ENCODE measurements around the gene TMEM91.
"Not testable (repeated sequence)": the region's sequence is repeated elsewhere in the genome, so short reads cannot be mapped to it uniquely, and the experiment has no call there.

Gene TMEM91

DNA sequence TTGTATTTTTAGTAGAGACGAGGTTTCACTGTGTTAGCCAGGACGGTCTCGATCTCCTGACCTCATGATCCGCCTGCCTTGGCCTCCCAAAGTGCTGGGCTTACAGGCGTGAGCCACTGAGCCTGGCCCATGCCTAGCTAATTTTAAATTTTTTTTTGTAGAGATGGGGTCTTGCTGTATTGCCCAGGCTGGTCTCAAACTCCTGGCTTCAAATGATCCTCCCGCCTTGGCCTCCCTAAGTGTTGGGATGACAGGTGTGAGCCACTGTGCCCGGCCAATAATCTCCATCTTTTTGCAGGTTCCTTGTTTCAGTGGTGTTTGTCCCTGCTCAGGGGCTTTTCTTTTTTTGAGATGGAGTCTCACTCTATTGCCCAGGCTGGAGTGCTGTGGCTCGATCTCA is 5.2 kb downstream of the TMEM91 start:
- DNase-seq = not testable (repeated sequence)

DNA sequence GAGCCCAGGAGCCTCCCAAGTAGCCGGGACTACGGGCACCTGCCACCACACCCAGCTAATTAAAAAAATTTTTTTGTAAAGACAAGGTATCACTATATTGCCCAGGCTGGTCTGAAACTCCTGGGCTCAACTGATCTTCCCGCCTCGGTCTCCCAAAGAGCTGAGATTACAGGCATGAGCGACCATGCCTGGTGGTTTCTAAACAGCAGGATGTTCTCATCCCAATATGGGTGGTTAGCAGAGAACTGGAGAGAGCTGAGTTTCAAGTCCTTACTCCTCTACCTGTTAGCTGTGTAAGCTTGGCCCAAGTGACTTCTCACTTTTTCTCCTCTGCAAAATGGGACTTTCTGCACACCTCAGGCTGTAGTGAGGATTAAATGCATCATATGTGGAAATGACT is 8.0 kb downstream of the TMEM91 start:
- DNase-seq = no peak

DNA sequence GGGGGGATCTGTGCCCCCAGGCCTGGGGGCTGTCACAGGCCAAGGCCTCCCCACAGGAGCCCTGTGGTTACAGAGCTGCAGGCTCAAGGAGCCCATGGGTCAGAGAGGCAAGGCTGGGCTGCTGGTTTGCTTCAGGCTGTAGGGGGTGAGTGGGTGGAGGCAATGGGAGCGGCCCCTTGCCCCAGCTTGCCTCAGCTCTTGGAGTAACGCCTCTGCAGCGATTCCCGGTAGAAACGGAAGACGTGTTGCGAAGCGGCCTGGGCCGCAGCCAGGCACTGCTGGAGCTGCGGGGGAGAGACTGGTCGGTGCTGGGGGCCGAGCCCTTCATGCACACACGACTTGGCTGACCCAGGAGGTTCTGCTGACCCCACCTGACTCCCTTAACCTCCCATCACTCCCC is 10.1 kb downstream of the TMEM91 start:
- no peak for DNase-seq

DNA sequence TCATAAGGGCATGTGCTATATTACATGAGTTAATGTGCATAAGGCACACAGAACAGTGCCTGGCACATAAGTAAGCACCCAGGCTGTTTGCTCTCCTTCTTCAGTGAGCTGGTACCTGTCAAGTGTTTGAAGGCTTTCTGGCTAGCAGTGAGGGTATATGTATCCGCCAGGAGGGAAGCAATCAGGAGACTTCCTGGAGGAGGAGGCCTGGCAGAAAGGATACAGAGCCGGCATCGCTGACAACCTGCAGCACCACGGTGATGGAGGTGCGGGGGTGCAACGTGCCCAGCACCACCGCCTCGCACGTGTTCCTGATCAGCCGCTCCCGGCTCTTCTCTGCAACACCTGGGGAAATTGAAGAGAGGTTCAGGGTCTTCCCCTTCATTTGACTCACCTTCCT is 15.3 kb downstream of the TMEM91 start:
- no peak for DNase-seq

DNA sequence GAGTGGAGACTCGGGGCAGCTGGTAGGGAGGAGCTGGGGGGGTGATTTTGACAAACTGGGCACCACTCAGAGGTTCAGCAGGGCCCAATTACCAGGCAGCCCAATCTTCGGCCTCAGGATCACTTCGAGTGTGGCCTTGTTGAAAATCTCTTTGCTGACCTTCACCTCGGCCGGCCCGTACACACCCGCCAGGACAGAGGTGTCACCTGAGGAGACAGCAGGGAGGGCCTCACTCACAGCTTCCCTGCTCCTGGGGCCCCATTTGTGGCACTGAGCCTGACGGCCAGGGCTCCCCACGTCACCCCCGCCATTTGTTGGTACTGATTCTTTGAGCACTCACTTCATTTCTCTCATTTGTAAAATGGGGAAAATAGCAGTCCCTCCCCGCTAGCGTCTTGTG is 16.4 kb downstream of the TMEM91 start:
- no peak for DNase-seq

DNA sequence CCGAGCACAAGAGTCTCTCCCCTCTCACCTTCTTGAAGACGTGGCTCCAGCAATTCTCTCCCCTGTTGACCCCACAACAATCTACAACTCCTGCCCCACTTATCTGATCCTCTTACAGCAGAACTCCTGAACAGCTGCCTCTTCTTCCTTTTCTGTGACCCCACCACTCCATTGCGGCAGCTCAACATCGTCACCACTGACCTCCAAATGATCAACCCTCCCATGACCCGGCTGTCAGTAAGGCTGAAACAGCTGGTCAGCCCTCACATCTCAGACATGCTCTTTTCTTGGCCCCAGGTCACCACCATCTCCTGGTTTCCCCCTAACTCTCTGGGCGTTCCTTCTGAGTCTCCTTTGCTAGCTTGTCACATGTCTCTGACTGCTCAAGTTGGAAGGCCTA is 19.0 kb downstream of the TMEM91 start:
- DNase-seq = no peak

DNA sequence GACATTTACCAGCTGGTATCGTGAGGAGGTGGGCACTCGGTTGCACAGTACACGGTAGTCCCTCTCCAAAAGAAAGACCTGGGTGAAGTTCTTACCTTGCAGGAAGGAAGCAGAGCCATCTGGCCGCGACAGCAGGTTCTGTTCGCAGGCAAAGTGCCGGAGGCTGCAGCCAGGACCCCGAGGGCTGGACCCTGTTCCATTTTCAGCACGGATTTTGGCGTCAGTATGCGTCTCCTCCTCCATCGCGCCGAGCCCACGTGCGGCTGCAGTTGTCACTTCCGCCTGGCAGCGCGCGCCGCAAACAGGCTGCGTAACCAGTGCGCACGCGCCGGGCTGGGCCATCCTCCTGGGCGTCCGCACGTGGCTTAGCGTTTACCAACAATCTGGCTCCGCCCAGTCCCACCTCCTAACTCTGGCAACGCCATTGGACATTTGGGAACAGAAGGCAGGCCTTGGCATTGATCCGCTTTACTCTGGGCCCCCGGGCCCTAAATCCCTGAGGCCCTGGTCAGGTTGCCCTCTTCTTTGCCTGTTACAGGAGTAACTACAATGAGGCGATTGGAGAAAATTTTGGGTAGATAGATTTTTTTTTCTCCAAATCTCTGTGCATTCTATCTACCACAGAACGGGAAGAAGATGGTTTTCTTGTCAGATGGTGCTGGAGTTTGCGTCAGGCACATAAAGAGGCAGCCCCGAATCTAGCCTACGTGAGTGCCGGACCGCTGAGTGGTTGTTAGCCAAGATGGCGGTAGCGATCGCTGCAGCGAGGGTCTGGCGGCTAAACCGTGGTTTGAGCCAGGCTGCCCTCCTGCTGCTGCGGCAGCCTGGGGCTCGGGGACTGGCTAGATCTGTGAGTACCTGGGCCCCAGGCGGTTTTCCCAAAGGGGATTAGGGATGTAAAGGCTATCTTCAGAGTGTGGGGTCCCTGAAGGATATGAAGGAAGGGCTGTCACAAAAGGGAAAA is 21.0 kb downstream of the TMEM91 start, which contains the start of the genes BCKDHA and EXOSC5:
TSS of gene BCKDHA (plus strand) at position 733 of the 964 bp plus-strand sequence. CDS start at position 743, 10 bp downstream.
TSS of gene EXOSC5 (minus strand) at position 274 of the 964 bp plus-strand sequence. CDS start at position 243, 31 bp downstream.
- DNase-seq = peak; percentile 100

DNA sequence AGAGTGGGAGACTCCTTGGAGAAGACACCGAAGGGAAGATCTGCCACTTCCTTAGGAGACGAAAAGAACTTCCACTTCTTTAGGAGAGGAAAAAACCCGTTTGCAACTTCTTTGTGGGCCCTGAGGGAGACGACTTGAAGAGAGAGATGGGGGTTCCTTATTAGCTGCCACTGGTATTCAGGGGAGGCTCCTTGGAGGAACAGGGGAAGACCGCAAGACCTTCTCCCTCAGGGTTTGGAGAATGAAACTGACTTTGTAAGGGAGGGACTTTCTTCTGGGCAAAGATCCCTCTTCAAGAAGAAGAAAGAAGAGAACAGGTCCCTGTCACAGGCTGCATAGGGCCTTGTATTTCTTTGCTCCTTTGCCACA is 21.7 kb downstream of the TMEM91 start:
- DNase-seq = no peak

DNA sequence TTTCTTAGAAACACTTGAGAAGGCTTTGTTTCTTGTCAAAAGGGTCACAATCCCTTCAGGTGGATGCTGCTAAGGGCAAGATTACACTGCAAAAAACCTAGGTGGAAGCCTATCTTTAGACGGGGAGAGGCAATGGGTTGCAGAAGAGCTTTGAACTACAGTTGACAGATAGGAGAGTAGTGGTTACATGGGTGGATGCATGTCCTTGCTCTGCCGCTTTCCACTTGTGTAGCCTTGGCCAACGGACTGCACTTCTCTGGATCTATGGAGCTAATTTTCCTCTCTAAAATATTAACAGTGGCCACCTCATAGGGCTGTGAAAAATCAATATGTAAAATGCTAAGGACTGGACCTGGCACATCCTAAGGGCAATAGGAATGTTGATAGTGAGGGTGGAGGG is 22.3 kb downstream of the TMEM91 start:
- no peak for DNase-seq

DNA sequence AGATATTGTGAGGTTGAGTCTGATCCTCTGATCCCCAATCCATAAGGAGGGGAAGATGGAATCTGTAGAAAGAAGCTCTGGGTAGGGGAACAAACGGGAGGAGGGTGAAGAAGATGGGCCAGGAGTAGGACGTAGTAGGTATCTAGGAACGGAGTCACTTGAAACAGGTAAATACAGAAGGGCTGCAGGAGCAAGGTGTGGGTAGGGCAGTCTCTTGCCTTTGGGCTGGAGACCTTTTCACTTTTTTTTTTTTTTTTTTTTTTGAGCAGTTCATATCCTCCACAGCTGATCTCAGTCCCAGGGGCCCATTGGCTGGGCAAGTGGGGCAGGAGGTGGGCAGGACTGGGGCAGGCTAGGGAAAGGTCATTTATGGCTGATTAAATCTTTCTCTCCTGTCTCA is 22.8 kb downstream of the TMEM91 start:
- no peak for DNase-seq

DNA sequence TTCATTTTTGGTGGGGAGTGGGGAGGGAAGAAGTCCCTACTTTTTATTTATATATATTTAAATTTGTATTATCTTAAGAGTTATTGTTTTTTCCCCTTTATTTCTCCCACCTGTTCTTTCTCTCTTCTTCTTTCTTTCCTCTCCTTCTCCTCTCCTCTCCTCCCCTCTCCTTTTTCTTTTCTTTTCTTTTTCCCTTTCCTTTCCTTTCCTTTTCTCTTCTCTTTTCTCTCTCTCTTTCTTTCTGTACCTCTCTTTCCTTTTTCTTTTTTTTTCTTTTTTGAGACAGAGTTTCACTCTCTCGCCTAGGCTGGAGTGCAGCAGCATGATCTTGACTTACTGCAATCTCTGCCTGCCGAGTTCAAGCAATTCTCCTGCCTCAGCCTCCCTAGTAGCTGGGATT is 23.2 kb downstream of the TMEM91 start:
- DNase-seq = no peak

DNA sequence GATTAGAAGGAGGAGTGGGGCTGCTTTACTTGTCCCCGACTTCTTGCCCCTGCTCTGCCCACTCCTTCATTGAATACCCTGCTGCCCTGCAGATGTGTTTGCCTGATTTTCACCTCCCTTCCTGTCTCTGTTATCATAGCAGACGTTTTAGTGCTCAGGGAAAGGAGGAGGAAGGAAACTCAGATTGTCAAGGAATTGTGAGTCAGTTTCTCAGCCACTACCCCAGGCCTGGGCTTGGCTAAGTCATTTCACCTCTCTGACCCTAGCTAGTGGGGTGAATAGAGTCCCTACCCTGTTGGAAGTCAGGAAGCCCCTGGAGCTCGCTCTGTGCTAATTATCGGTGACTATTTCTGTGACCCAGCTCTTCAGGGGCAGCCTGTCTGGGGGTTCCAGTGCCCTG is 25.1 kb downstream of the TMEM91 start:
- DNase-seq = no peak

DNA sequence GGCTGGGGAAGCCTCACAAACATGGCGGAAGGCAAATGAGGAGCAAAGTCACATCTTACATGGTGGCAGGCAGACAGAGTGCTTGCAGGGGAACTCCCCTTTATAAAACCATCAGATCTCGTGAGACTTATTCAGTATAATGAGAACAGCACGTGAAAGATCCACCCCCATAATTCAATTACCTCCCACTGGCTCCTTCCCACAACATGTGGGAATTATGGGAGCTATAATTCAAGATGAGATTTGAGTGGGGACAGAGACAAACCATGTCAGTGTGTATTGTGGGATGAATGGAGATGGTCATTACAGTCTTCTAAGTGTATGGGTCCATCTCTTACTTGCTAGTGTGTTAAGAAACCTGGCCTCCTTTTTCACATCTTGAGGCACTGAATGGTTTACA is 25.7 kb downstream of the TMEM91 start:
- DNase-seq = no peak

DNA sequence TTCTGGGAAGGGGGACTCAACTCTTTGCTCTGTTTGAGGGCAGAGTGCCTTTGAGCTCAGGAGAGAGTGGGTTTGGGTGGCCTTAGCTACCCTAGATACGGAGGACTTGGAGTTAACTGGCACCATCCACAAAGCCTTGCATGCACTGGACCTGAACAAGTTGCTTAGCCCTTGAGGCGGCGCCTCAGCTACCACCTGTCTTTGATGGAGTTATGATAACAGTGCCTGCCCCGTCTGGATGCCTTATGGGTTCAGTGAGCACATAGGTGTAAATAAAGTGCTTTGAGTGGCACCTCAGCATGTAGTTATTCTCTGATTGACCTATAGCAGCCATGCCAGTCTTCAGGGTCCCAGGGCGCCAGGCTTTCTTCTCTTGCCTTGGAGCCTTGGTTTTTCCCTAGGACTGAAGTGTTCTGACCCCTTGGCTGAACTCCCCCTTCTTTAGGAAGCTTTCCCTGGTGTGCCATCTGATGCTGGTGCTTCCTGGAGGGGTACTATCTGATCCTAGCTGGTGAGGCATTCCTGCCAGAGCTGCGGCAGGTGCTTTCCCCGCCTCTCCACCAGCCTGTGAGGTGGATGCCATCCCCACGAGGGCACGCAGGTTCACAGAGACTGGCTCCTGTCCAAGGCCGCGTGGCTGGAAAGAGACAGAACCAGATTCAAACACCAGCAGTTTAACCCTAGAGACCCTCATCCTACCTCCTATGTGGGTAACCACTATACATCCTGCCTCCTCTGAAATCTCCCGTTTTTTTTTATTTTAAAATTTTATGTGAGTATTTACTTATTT is 27.0 kb downstream of the TMEM91 start:
- DNase-seq = no peak

DNA sequence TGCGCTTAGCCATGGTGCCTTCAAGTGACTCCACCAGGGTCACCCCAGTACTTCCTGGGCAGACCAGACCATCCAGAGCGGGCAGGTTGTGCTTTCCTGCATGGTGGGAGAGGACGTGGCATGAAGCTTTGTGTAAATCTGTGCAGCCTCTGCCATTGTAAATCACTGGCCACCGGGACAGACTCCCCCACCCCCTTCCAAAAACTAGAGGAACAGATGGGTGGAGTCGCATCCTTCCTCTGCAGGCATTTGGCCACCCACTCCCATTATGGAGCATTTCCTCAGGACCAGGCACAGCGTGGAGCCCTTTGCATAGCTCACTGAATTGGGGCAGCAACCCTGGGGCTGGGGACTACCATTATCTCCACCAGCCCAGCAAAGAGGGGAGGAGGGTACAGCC is 29.4 kb downstream of the TMEM91 start:
- no peak for DNase-seq

DNA sequence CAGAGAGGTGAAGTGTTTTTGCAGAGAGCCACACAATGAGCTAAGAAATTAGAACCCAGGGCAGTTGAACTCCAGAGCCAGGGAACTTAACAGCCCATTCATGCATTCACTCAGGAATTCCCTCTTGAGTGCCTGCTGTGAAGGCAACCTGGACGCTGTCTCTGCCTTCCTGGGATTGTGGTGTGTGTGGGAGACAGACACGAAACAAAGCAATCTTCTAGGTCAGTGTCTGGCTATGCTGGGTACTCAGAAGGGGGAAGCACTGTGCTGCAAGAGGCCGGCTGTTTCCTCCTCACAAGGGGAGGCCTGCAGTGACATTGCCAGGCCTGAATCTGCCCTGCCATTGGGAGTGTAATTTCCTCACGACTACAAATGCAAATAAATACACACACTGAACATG is 30.9 kb downstream of the TMEM91 start:
- DNase-seq = no peak

DNA sequence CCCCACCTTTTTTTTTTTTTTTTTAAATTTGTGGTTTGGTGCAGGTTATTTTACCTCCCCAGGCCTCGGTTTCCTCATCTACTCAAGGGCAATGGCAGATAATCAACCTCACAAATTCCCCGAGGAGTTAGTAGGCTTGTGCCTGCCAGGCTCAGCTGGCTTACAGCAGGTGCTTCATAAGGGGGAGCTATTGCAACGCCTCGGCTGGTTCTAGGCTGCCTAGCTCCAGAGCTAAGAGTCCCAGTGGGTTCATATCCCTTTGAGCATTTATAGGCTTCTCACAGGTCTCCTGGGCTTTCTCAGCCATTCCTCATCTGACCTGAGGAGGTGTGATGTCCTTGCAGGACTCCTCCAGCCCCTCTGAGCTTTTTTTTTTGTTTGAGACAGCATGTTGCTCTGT is 31.9 kb downstream of the TMEM91 start:
- no peak for DNase-seq

DNA sequence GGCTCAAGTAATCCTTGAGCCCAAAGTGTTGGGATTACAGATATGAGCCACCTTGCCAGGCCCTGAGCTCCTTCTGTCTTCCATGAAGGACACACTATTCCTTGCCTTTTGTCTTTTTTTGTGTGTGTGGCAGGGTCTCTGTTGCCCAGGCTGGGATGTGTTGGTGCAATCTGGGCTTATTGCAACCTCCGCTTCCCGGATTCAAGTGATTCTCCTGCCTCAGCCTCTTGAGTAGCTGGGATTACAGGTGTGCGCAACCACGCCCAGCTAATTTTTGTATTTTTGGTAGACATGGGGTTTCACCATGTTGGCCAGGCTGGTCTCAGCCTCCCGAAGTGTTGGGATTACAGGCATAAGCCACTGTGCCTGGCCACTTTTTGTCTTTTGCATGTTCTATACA is 32.5 kb downstream of the TMEM91 start:
- DNase-seq = not testable (repeated sequence)

DNA sequence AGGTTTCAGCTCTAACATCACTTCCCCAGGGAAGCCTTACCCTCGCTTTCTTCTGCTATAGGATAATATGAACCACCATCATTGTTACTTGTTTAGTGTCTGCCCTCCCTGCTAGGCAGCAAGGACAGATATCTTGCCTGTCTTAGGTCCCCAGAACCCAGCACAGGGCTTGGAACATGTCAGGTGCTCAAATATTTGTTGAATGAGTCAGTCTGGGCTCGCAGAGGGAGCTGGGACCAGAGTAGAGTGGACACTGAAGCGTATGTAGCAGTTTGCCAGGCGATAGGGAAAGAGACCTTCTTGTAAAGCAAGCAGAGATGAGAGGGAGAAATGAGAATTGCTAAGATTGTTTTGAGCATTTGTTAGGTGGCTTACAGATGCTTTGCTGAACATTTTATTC is 33.0 kb downstream of the TMEM91 start:
- no peak for DNase-seq

DNA sequence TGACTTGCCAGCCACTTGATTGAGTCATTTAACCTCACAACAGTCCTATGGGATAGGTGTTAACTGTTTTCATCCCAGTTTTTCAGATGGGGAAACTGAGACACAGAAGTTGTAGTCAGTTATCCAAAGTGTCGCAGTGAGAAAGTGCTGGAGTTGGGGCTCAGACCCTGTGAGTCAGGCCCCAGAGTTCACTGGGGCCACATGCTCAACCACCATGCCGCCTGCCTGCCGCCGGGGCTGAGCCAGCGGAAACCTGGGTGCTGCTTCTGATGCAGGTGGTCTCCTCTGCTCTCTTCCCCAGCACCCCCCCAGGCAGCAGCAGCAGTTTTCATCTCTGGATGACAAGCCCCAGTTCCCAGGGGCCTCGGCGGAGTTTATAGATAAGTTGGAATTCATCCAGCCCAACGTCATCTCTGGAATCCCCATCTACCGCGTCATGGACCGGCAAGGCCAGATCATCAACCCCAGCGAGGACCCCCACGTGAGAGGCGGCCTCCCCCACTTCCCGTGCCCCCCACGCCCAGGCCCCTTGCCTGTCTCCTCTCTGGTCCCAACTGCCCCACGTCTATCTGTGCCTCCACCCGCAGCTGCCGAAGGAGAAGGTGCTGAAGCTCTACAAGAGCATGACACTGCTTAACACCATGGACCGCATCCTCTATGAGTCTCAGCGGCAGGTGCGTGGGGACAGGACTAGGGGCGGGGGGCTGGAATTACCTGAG is 34.2 kb downstream of the TMEM91 start:
- DNase-seq = no peak

DNA sequence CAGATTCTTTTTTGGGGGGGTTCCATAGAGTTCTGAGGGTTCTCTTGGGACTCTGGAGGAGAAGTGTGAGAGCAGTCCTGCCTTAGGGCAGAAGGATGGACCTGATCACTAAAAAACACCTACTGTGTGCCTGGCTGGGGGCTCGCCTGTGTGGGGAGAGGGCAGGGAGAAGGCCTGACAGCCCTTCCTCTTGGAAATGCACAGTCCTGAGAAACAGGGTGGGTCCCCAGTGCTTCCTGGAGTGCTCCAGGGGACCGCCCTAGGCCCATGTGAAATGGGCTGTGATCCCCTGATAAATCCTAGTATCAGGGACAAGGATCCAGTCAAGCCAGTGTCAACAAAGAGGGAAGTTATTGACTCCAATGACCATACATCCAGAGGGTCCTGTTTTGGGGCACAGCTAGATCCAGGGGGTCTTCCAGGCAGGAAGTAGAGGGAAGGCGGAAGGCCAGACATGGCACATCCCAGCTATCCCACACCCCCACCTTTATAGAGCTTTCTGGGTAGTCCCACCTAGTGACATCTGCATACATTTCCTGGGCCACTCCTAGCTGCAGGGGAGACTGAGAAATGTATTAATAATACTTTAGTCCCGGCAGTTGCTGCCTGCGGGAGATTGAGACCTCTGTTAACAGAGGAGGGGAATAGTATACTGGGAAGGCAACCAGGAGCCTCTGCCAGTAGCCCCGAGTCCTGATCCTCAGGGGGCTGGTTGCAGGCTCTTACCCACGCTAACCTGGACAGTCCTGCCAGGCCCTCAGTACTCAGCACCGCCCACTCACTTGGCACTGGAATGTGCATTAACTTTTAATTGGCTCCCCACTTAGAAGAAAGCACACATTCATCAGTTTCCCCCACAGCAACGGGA is 35.0 kb downstream of the TMEM91 start:
- DNase-seq = no peak

DNA sequence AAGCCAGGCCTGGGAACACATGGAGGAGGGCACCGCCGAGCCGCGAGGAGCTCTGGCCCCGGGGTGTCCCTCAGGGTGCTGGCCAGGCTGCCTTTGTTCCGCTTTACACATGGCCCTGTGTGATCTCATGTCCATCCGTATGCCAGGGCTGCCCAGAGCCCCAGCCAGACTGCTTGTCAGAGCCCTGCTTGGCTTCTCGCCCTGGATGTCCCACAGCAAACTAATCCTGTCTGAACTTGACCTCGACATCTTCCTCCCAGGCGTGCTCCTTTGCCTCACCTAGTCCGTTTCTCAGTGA is 35.6 kb downstream of the TMEM91 start:
- no peak for DNase-seq

All from CD4-positive, alpha-beta T cell treated with Interleukin-10 for 1 hour (primary cell).